Uterus (tissue), 4 donors: ENCODE results near the gene SMAD6. TPM values are rescaled to one million over a fixed set of nuclear protein-coding genes. Genes with fewer than 3 reads are reported as not detected.

Experiments
- DNase-seq, 2 donors: peaks; one replicate each; pipeline ENCODE4 v3.0.0-alpha.2; 2019 to 2020
- H3K27ac ChIP-seq, 2 donors: fragments of 200-600 bp; sonication (generic); 1 replicate in 1 of 2; 2 replicates in 1 of 2; pipeline ENCODE4 v1.5.1; 2016 to 2018
- H3K27me3 ChIP-seq, 2 donors: fragments of 200-600 bp; sonication (generic); one replicate each; pipeline ENCODE4 v1.5.1; 2018 to 2019; ENCODE audit warnings: control low read depth in 1 of 2
- H3K36me3 ChIP-seq, 2 donors: fragments of 200-600 bp; sonication (generic); one replicate each; pipeline ENCODE4 v1.5.1; 2019; ENCODE audit warnings: control low read depth in 1 of 2
- H3K4me1 ChIP-seq, 2 donors: fragments of 200-600 bp; sonication (generic); one replicate each; pipeline ENCODE4 v1.5.1; 2018 to 2019; ENCODE audit warnings: control low read depth in 1 of 2
- H3K4me3 ChIP-seq, 2 donors: fragments of 200-600 bp; sonication (generic); 1 replicate in 1 of 2; 2 replicates in 1 of 2; pipeline ENCODE4 v1.5.1; 2018 to 2019; ENCODE audit warnings: mild to moderate bottlenecking in 1 of 2
- H3K9me3 ChIP-seq, 2 donors: fragments of 200-600 bp; sonication (generic); one replicate each; pipeline ENCODE4 v1.5.1; 2019; ENCODE audit warnings: control low read depth in 1 of 2
- POLR2A ChIP-seq, 2 donors: fragments of 450-650 bp; IDR thresholded peaks; one replicate each; pipeline ENCODE4 v1.6.1; 2016; ENCODE audit warnings: antibody characterized with exemption in 2 of 2, mild to moderate bottlenecking in 1 of 2, moderate library complexity in 1 of 2
- intact Hi-C: fragments of 100-400 bp; cut with DNase I; formaldehyde crosslinking; loops from one replicate; pipeline ENCODE4 v1.15.1; 2023; ENCODE audit warnings: low total_unique reads
- total RNA-seq, 4 donors: library from RNA; depleted of rRNA in 3 of 4; stranded (reverse); fragments of >200 nt in 3 of 4; gene quantifications; one replicate each; pipeline versions ENCODE4 v1.1.0 to v1.2.4, GENCODE V29; 2014 to 2023
- TF ChIP-seq, protein P1 (sequence below), 4 experiments: fragments of 200-600 bp in 2 of 4; fragments of 450-650 bp in 2 of 4; sonication (generic) in 2 of 4; IDR thresholded peaks; one replicate each; pipeline ENCODE4 v1.5.1; 2016 to 2019; ENCODE audit warnings: antibody characterized with exemption in 4 of 4, mild to moderate bottlenecking in 2 of 4, moderate library complexity in 1 of 4
- donor health status: DM: yes; HTN: yes; CAD: no.

SMAD6 gene
- total RNA-seq, 4 donors from 2014 or later = 9.4 to 30.1 (median 19.1) TPM

DNA sequence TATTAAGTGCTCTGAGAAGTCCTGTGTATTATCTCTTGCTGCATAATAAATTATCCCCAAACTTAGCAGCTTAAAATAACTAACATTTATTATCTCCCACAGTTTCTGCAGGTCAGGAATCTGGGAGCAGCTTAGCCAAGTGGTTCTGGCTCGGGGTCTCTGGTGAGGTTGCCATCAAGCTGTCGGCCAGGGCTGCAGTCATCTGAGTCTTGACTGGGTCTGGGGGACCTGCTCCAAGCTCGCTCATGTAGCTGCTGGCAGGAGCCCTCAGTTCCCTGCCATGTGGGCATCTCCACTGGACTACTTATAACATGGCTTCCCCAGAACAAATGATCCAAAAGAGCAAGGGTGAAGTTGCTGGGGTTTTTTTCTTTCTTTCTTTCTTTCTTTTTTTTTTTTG, 80.7 kb downstream of the SMAD6 start:
- TF ChIP-seq POLR2A (IDR thresholded peaks at IDR 0.05) = no peak
- TF ChIP-seq, protein P1, sequence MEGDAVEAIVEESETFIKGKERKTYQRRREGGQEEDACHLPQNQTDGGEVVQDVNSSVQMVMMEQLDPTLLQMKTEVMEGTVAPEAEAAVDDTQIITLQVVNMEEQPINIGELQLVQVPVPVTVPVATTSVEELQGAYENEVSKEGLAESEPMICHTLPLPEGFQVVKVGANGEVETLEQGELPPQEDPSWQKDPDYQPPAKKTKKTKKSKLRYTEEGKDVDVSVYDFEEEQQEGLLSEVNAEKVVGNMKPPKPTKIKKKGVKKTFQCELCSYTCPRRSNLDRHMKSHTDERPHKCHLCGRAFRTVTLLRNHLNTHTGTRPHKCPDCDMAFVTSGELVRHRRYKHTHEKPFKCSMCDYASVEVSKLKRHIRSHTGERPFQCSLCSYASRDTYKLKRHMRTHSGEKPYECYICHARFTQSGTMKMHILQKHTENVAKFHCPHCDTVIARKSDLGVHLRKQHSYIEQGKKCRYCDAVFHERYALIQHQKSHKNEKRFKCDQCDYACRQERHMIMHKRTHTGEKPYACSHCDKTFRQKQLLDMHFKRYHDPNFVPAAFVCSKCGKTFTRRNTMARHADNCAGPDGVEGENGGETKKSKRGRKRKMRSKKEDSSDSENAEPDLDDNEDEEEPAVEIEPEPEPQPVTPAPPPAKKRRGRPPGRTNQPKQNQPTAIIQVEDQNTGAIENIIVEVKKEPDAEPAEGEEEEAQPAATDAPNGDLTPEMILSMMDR (IDR thresholded peaks at IDR 0.05) = no peak
- intact Hi-C loops = no loop called here
- peak in 1 of 2 donors; percentile 48 for DNase-seq

DNA sequence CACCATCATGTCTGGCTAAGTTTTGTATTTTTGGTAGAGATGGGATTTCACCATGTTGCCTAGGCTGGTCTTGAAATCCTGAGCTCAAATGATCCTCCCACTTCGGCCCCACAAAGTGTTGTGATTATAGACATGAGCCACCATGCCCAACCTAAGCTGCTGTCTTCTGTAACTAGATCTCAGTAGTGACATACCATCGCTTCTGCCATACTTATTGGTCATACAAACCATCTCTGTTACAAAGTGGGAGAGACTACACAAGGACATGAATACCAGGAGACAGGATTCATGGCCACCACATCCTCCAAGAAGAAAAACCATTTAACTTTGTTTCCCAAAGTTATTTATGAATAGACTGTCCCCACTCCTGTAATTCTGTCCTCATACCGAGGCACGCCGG, 81.3 kb downstream of the SMAD6 start:
- Histone ChIP-seq H3K36me3 (no peaks in the 10 kb centered on the region), H3K9me3 (no peaks in the 10 kb centered on the region)
- intact Hi-C loops = no loop called here

More for the DNA sequence above, 80.7 kb downstream of the SMAD6 start:
- H3K36me3 ChIP-seq = no peaks in the 10 kb centered on the region
- H3K4me3 ChIP-seq = no peak overlapping the region
- H3K9me3 ChIP-seq = no peaks in the 10 kb centered on the region
- no peaks in the 10 kb centered on the region for H3K4me1 ChIP-seq
- peak overlapping the region; percentile 62 to 74 for H3K27ac ChIP-seq
- no peaks in the 10 kb centered on the region for H3K27me3 ChIP-seq

DNA sequence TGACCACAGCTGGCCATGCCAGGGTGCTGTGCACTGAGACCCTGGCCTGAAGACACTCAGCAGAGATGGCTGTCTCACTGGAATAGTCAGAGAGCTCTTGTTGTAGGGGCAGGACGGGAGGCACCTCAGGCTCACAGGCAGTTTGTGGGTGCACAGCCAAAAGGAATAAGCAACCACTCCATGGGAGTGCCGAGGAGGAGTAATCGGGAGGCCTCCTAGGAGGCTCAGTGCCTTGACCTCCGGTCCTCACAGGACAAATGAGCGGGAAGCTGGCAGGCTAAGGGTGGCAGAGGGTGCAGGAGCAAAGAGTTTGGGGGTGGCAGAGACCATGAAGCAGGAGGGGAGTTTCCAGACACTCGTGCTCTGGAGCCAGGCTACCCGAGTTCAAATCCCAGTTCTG, 81.7 kb downstream of the SMAD6 start:
- H3K4me1 ChIP-seq = no peaks in the 10 kb centered on the region
- H3K4me3 ChIP-seq = no peak overlapping the region
- H3K27me3 ChIP-seq = no peaks in the 10 kb centered on the region
- no peaks in the 10 kb centered on the region for H3K9me3 ChIP-seq
- no peaks in the 10 kb centered on the region for H3K36me3 ChIP-seq
- intact Hi-C loops = no loop called here
- TF ChIP-seq, protein P1 (IDR thresholded peaks at IDR 0.05) = no peak
- H3K27ac ChIP-seq = peak overlapping the region in 1 of 2 donors; percentile 62
- no peak for DNase-seq

More for the DNA sequence above, 81.3 kb downstream of the SMAD6 start:
- Histone ChIP-seq H3K4me3 (no peak overlapping the region), H3K27me3 (no peaks in the 10 kb centered on the region), H3K27ac (peak overlapping the region in 1 of 2 donors; percentile 62), H3K4me1 (no peaks in the 10 kb centered on the region)
- TF ChIP-seq, protein P1 (IDR thresholded peaks at IDR 0.05) = no peak
- no peak for TF ChIP-seq POLR2A (IDR thresholded peaks at IDR 0.05)
- DNase-seq = no peak

DNA sequence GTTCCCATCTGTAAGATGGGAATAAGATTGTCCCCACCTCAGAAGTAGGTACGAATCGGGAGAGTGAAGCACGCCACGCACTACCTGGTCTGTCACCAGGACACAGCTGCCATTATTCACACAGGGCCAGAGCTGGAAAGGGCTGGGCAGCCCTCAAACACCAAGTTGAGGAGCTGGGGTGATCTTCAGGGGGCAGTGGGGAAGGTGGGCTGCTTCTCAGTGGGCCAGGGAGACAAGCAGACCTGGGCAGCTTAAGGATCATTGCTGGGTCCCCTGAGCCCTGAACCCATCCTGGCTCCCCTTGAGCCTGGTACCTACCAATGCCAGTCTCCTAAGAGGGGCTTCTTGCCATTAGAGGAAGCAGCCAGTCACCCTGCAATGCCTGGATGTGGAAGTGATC, 82.1 kb downstream of the SMAD6 start:
- no peak for TF ChIP-seq POLR2A (IDR thresholded peaks at IDR 0.05)
- TF ChIP-seq, protein P1 (IDR thresholded peaks at IDR 0.05) = no peak
- intact Hi-C loops = no loop called here

DNA sequence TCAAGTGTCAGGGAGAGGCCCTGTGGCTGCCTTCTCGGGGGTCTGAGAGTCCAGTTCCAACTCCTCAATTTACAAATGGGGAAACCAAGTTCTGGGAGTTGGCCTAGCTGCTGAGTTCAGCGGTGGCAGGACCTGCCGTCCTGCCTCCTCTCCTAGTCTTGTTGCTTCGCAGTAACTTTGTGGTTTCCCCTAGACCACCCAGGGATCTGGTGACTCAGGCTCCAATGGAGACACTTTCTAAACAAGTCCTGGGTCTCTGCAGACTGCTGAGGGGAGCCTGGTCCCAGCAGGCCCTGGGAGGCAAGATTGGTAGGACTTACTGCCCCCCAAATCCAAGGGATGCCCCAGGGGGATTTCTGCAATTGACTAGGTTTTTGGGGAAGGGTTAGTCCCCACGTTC, 83.6 kb downstream of the SMAD6 start:
- TF ChIP-seq, protein P1 (IDR thresholded peaks at IDR 0.05) = no peak
- no peak for TF ChIP-seq POLR2A (IDR thresholded peaks at IDR 0.05)
- intact Hi-C loops = no loop called here
- Histone ChIP-seq H3K4me3 (no peak overlapping the region), H3K27ac (no peak overlapping the region), H3K27me3 (no peaks in the 10 kb centered on the region), H3K4me1 (no peaks in the 10 kb centered on the region), H3K36me3 (no peaks in the 10 kb centered on the region), H3K9me3 (no peaks in the 10 kb centered on the region)
- no peak for DNase-seq

More for the DNA sequence above, 82.1 kb downstream of the SMAD6 start:
- H3K4me3 ChIP-seq = no peak overlapping the region
- H3K36me3 ChIP-seq = no peaks in the 10 kb centered on the region
- H3K4me1 ChIP-seq = no peaks in the 10 kb centered on the region
- no peaks in the 10 kb centered on the region for H3K27me3 ChIP-seq
- peak overlapping the region in 1 of 2 donors; percentile 62 for H3K27ac ChIP-seq
- DNase-seq = no peak
- no peaks in the 10 kb centered on the region for H3K9me3 ChIP-seq
